GM12878 (cell line): ENCODE measurements around the gene FNDC3B. TPM values are rescaled to one million over a fixed set of nuclear protein-coding genes. Genes with fewer than 3 reads are reported as not detected.

Experiments used
- ATAC-seq: fragments of 200-7000 bp; cut with Tn5 transposase; 3 replicates; pipeline ENCODE4 v1.9.1; 2020; ENCODE audit warnings: mild to moderate bottlenecking, moderate library complexity
- BruUV-seq: library from RNA; stranded (reverse); fragments of 400-500 nt; replicated peaks from 2 replicates; lab custom pipeline; 2021; lab: Mats Ljungman, UMichigan
- CTCF ChIA-PET: fragments of 300-600 bp; sonication (Branson Sonifier 250); formaldehyde crosslinking; extraction: SDS; loops from one replicate; lab custom pipeline; 2021; ENCODE audit warnings: inconsistent platforms; lab: Yijun Ruan, JAX
- POLR2A ChIA-PET: fragments of 350-600 bp; formaldehyde crosslinking; extraction: SDS; loops from one replicate; lab custom pipeline; 2021; ENCODE audit warnings: inconsistent platforms; lab: Charles Lee
- RAD21 ChIA-PET: fragments of 300-600 bp; sonication (Branson Sonifier 250); formaldehyde crosslinking; loops from one replicate; lab custom pipeline; 2023; ENCODE audit warnings: antibody characterized with exemption; ENCODE audit not compliant: unreplicated experiment; lab: Charles Lee
- SMC1A ChIA-PET: fragments of 300-600 bp; sonication (Branson Sonifier 250); formaldehyde crosslinking; loops from one replicate; lab custom pipeline; 2023; ENCODE audit not compliant: unreplicated experiment, uncharacterized antibody; lab: Charles Lee
- DNase-seq: peaks from one replicate; pipeline ENCODE4 v3.0.0-alpha.2; 2011; ENCODE audit warnings: low read depth, low spot score
- FAIRE-seq: peaks from 3 replicates; lab custom pipeline; 2011; peaks lifted over from hg19 to GRCh38; lab: Jason Lieb, UNC
- H2AFZ ChIP-seq: 2 replicates; pipeline ENCODE4 v1.6.0; 2011; ENCODE audit warnings: low read depth, low read length, control low read depth; ENCODE audit not compliant: control insufficient read depth
- H3K27ac ChIP-seq: 2 replicates; pipeline ENCODE4 v1.5.1; 2011; ENCODE audit warnings: control low read depth; ENCODE audit not compliant: control insufficient read depth, insufficient read depth
- H3K27me3 ChIP-seq, 2 experiments: replicated peaks in 1 of 2; 2 replicates each; pipeline versions ENCODE4 v1.6.0 to v1.6.1; 2011; ENCODE audit warnings: low read length in 1 of 2; ENCODE audit not compliant: control insufficient read depth in 2 of 2, insufficient read depth in 2 of 2
- H3K36me3 ChIP-seq, 2 experiments: 2 replicates each; pipeline ENCODE4 v1.5.1; 2011; ENCODE audit warnings: low read length in 1 of 2; ENCODE audit not compliant: control insufficient read depth in 2 of 2, insufficient read depth in 2 of 2
- H3K4me1 ChIP-seq: 2 replicates; pipeline ENCODE4 v1.6.1; 2011; ENCODE audit warnings: mild to moderate bottlenecking, low read length, moderate library complexity, mixed read lengths; ENCODE audit not compliant: control insufficient read depth, insufficient read depth
- H3K4me2 ChIP-seq: 2 replicates; pipeline ENCODE4 v1.6.0; 2011; ENCODE audit warnings: control low read depth; ENCODE audit not compliant: control insufficient read depth, insufficient read depth
- H3K4me3 ChIP-seq: fragments of 200-600 bp; sonication (generic); 2 replicates; pipeline ENCODE4 v1.5.1; 2016
- H3K79me2 ChIP-seq: 2 replicates; pipeline ENCODE4 v1.6.0; 2011; ENCODE audit warnings: low read length; ENCODE audit not compliant: control insufficient read depth, insufficient read depth
- H3K9ac ChIP-seq: 2 replicates; pipeline ENCODE4 v1.8.0; 2011; ENCODE audit warnings: low read length, control low read depth, mixed read lengths; ENCODE audit not compliant: control insufficient read depth, insufficient read depth
- H3K9me3 ChIP-seq: replicated peaks from 3 replicates; pipeline ENCODE4 v1.5.1; 2011; ENCODE audit warnings: mild to moderate bottlenecking, low read length; ENCODE audit not compliant: control insufficient read depth, insufficient read depth
- H4K20me1 ChIP-seq: 2 replicates; pipeline ENCODE4 v1.6.0; 2011; ENCODE audit not compliant: control insufficient read depth, insufficient read depth
- CREB1 ChIP-seq: IDR thresholded peaks from 2 replicates; pipeline ENCODE4 v1.6.1; 2012; ENCODE audit warnings: low read depth, mild to moderate bottlenecking, inconsistent platforms
- HCFC1 ChIP-seq: fragments of 150-350 bp; IDR thresholded peaks from 2 replicates; pipeline ENCODE4 v1.6.1; 2014; ENCODE audit warnings: low read length
- HDAC6 ChIP-seq: fragments of 200-600 bp; sonication (generic); IDR thresholded peaks from one replicate; pipeline ENCODE4 v1.8.0; 2017; ENCODE audit warnings: antibody characterized with exemption; ENCODE audit not compliant: unreplicated experiment
- IRF4 ChIP-seq: IDR thresholded peaks from 2 replicates; pipeline ENCODE4 v1.6.1; 2011; ENCODE audit warnings: low read depth, low read length
- JUNB ChIP-seq: IDR thresholded peaks from 2 replicates; pipeline ENCODE4 v1.6.1; 2016; ENCODE audit warnings: antibody characterized with exemption, mild to moderate bottlenecking
- NFIC ChIP-seq: IDR thresholded peaks from 2 replicates; pipeline ENCODE4 v1.6.1; 2012; ENCODE audit warnings: low read depth, mild to moderate bottlenecking, inconsistent platforms, low read length, moderate library complexity
- PML ChIP-seq: IDR thresholded peaks from 2 replicates; pipeline ENCODE4 v1.6.1; 2012; ENCODE audit warnings: low read length, inconsistent platforms
- RAD21 ChIP-seq: IDR thresholded peaks from 2 replicates; pipeline ENCODE4 v1.6.1; 2011; ENCODE audit warnings: mild to moderate bottlenecking, low read depth, low read length, moderate library complexity; ENCODE audit not compliant: insufficient read depth
- SREBF1 ChIP-seq: IDR thresholded peaks from 2 replicates; pipeline ENCODE4 v1.6.1; 2012; ENCODE audit warnings: mild to moderate bottlenecking, low read length
- SUZ12 ChIP-seq: fragments of 200-600 bp; sonication (generic); IDR thresholded peaks from one replicate; pipeline ENCODE4 v1.6.1; 2018; ENCODE audit warnings: antibody characterized with exemption, mild to moderate bottlenecking; ENCODE audit not compliant: unreplicated experiment
- TBL1XR1 ChIP-seq: IDR thresholded peaks from 2 replicates; pipeline ENCODE4 v1.6.1; 2012; ENCODE audit warnings: low read depth, low read length, improper control_type of control experiment
- WGBS: methylation state at CpG from one replicate; pipeline ENCODE4 v1.1.6; 2016; ENCODE audit warnings: low lambda C conversion rate; ENCODE audit not compliant: insufficient replicate concordance, insufficient coverage; ENCODE audit errors: missing lambda C conversion rate; 5-methylcytosine and 5-hydroxymethylcytosine counted together
- in situ Hi-C: fragments of 300-500 bp; cut with MboI; formaldehyde crosslinking; loops from 9 replicates; pipeline ENCODE4 v1.14.3; 2018; ENCODE audit warnings: mixed read lengths
- intact Hi-C: fragments of 100-400 bp; cut with micrococcal nuclease; formaldehyde crosslinking; loops from one replicate; pipeline ENCODE4 v1.14.2; 2022; ENCODE audit not compliant: unreplicated experiment
- polyA plus RNA-seq, 11 experiments: library from polyadenylated mRNA; depleted of rRNA in 4 of 11; unstranded in 6 of 11; stranded (reverse) in 5 of 11; fragments of >200 nt; fragmentation: Nextera tagmentation in 4 of 11; fragmentation: Illumina TruSeq in 1 of 11; extraction: Ambion mirVana in 4 of 11; extraction: Trizol in 1 of 11; gene quantifications; 1 replicate in 1 of 11; 2 replicates in 10 of 11; pipeline versions ENCODE4 v1.2.1 to v1.2.3, GENCODE V29; 2011 to 2016; ENCODE audit warnings: inconsistent platforms in 2 of 11, missing spikeins in 2 of 11, low read depth in 1 of 11
- total RNA-seq, 4 experiments: library from RNA; depleted of rRNA in 3 of 4; stranded (reverse); fragments of >200 nt in 3 of 4; fragmentation: Illumina TruSeq in 1 of 4; extraction: Trizol in 1 of 4; gene quantifications; 2 replicates each; pipeline versions ENCODE4 v1.2.1 to v1.2.3, GENCODE V29; 2013 to 2021
- TF ChIP-seq, protein P1 (sequence below): fragments of 150-350 bp; IDR thresholded peaks from 2 replicates; pipeline ENCODE4 v1.6.1; 2014; ENCODE audit warnings: mild to moderate bottlenecking, low read depth, low read length
- TF ChIP-seq, protein P2 (sequence below): fragments of 450-650 bp; IDR thresholded peaks from 2 replicates; pipeline ENCODE4 v1.6.1; 2017; ENCODE audit warnings: antibody characterized with exemption, mild to moderate bottlenecking, moderate library complexity
- TF ChIP-seq, protein P3 (sequence below): fragments of 450-650 bp; conservative IDR thresholded peaks from 2 replicates; pipeline ENCODE4 v1.6.1; 2017; ENCODE audit warnings: mild to moderate bottlenecking, moderate library complexity

The FNDC3B gene
- total and polyA plus RNA-seq, 10 of the 15 experiments (the other 5 are each of a cell fraction or from before 2014, with no cell fraction given): 7.9 to 35.0 (median 18.5) TPM

DNA sequence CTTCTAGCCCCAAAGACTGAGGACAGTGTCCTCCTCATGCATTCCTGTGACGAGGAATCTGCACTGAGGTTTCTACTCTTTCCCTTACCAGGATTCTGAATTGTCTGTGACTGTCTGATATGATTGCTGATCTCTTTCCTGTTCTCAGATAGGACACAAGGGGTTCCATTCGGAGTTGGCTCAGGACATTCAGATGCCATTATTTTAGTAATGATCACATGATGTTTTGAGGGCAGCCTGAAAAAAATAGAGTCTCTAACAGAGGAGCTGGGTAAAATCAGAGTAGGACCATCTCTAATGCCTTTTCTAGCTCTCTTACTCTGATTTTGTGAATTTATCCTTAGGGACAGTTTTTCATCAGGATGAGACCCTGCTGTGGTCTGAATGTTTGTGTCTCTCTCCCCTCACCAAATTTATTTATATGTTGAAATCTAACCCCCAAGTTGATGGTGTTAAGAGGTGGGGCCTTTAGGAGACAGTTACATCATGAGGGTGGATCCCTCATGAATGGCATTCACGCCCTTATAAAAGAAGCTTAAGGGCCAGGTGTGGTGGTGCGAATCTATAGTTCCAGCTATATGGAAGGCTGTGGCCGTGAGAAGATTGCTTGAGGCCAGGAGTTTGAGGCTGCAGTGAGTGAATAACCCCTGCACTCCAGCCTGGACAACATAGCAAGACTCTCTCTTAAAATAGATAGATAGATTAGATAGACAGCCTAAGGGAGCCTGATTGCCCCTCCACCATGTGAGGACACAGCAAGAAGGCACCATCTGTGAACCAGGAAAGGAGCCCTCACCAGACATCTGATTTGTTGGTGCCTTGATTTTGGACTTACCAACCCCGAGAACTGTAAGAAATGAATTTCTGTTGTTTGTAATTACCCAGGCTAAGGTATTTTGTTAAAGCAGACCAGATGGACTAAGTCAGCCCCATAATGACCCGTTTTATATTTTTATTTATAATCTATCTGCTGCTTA lies 24.4 kb downstream of the FNDC3B start:
- intact Hi-C loops (loop anchor here (2.0 to 5.0 kb wide), 3 partner anchors 31 to 209 kb away; no protein-coding TSS in a partner anchor), in situ Hi-C loops (no loop called here)
- Histone ChIP-seq H3K4me2 (no peak overlapping the region), H2AFZ (no peak overlapping the region), H3K27ac (peak overlapping the region; percentile 52), H3K4me3 (no peak overlapping the region), H3K9ac (no peak overlapping the region), H3K27me3 (no peaks in the 10 kb centered on the region), H4K20me1 (no peaks in the 10 kb centered on the region; the same call in 1 of the 2 replicates), H3K9me3 (peaks cover 5% of the 10 kb centered on the region; the same call in 2 of the 3 replicates), H3K36me3 (peaks cover 2 to 14% of the 10 kb centered on the region in 2 experiments; a peak in 3 of 4 replicates), H3K4me1 (peaks cover 19% of the 10 kb centered on the region), H3K79me2 (peaks cover 69% of the 10 kb centered on the region)
- ChIA-PET POLR2A (interaction anchor here (0.6 to 1.2 kb wide), 3 partner anchors 76 to 109 kb away, joined by 3 to 4 read pairs (median 4); no protein-coding TSS in a partner anchor), RAD21 (interaction anchor here (1.4 to 1.5 kb wide), 2 partner anchors 24 to 73 kb away, joined by 3 to 4 read pairs; partner anchors contain the start of gene FNDC3B), SMC1A (interaction anchor here (0.9 to 2.5 kb wide), 5 partner anchors 18 to 212 kb away, joined by 3 to 16 read pairs (median 4); no protein-coding TSS in a partner anchor), CTCF (interaction anchor here (1.0 to 1.4 kb wide), 2 partner anchors 22 to 43 kb away, joined by 3 to 4 read pairs; no protein-coding TSS in a partner anchor)
- FAIRE-seq (no peak), DNase-seq (no peak), ATAC-seq (no peak)
- TF ChIP-seq NFIC (no peak), HCFC1 (no peak), RAD21 (no peak), SUZ12 (no peak), IRF4 (no peak), HDAC6 (no peak), JUNB (no peak), CREB1 (no peak), SREBF1 (no peak), PML (no peak), TBL1XR1 (no peak)
- TF ChIP-seq, protein P1, sequence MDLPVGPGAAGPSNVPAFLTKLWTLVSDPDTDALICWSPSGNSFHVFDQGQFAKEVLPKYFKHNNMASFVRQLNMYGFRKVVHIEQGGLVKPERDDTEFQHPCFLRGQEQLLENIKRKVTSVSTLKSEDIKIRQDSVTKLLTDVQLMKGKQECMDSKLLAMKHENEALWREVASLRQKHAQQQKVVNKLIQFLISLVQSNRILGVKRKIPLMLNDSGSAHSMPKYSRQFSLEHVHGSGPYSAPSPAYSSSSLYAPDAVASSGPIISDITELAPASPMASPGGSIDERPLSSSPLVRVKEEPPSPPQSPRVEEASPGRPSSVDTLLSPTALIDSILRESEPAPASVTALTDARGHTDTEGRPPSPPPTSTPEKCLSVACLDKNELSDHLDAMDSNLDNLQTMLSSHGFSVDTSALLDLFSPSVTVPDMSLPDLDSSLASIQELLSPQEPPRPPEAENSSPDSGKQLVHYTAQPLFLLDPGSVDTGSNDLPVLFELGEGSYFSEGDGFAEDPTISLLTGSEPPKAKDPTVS: no peak
- TF ChIP-seq, protein P2, sequence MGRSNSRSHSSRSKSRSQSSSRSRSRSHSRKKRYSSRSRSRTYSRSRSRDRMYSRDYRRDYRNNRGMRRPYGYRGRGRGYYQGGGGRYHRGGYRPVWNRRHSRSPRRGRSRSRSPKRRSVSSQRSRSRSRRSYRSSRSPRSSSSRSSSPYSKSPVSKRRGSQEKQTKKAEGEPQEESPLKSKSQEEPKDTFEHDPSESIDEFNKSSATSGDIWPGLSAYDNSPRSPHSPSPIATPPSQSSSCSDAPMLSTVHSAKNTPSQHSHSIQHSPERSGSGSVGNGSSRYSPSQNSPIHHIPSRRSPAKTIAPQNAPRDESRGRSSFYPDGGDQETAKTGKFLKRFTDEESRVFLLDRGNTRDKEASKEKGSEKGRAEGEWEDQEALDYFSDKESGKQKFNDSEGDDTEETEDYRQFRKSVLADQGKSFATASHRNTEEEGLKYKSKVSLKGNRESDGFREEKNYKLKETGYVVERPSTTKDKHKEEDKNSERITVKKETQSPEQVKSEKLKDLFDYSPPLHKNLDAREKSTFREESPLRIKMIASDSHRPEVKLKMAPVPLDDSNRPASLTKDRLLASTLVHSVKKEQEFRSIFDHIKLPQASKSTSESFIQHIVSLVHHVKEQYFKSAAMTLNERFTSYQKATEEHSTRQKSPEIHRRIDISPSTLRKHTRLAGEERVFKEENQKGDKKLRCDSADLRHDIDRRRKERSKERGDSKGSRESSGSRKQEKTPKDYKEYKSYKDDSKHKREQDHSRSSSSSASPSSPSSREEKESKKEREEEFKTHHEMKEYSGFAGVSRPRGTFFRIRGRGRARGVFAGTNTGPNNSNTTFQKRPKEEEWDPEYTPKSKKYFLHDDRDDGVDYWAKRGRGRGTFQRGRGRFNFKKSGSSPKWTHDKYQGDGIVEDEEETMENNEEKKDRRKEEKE: no peak
- TF ChIP-seq, protein P3, sequence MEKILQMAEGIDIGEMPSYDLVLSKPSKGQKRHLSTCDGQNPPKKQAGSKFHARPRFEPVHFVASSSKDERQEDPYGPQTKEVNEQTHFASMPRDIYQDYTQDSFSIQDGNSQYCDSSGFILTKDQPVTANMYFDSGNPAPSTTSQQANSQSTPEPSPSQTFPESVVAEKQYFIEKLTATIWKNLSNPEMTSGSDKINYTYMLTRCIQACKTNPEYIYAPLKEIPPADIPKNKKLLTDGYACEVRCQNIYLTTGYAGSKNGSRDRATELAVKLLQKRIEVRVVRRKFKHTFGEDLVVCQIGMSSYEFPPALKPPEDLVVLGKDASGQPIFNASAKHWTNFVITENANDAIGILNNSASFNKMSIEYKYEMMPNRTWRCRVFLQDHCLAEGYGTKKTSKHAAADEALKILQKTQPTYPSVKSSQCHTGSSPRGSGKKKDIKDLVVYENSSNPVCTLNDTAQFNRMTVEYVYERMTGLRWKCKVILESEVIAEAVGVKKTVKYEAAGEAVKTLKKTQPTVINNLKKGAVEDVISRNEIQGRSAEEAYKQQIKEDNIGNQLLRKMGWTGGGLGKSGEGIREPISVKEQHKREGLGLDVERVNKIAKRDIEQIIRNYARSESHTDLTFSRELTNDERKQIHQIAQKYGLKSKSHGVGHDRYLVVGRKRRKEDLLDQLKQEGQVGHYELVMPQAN: no peak
- 93% methylated on average over 7 of the region's 7 CpGs for WGBS
- BruUV-seq: no TSS peak
